WTC11 (cell line): ENCODE data around the gene INPP5F. TPM values are rescaled to one million over a fixed set of nuclear protein-coding genes. Genes with fewer than 3 reads are reported as not detected.

Source experiments
- ATAC-seq: fragments of 200-7000 bp; cut with Tn5 transposase; 2 replicates; pipeline ENCODE4 v1.10.0; 2021; ENCODE audit warnings: mild to moderate bottlenecking, moderate library complexity
- CTCF ChIA-PET: fragments of 300-600 bp; sonication (Branson Sonifier 250); formaldehyde crosslinking; loops from one replicate; lab custom pipeline; 2021; ENCODE audit warnings: antibody characterized with exemption; lab: Charles Lee
- POLR2A ChIA-PET: fragments of 350-600 bp; sonication (Branson Sonifier 250); formaldehyde crosslinking; loops from one replicate; lab custom pipeline; 2021; ENCODE audit warnings: antibody characterized with exemption; lab: Charles Lee
- DNase-seq: peaks from one replicate; pipeline ENCODE4 v3.0.0; 2021; ENCODE audit warnings: low spot score
- H3K27ac Mint-ChIP-seq: 2 replicates; pipeline ENCODE4 v1.8.0; 2021; ENCODE audit warnings: mixed read lengths
- H3K27me3 Mint-ChIP-seq: 2 replicates; pipeline ENCODE4 v1.8.0; 2021; ENCODE audit warnings: low read depth, mild to moderate bottlenecking, moderate library complexity, mixed read lengths
- H3K36me3 Mint-ChIP-seq: 2 replicates; pipeline ENCODE4 v1.8.0; 2021; ENCODE audit warnings: mixed read lengths
- H3K4me1 Mint-ChIP-seq: 2 replicates; pipeline ENCODE4 v1.8.0; 2022; ENCODE audit warnings: mixed read lengths
- H3K4me3 Mint-ChIP-seq: 2 replicates; pipeline ENCODE4 v1.8.0; 2021; ENCODE audit warnings: mild to moderate bottlenecking, moderate library complexity, mixed read lengths
- H3K9me3 Mint-ChIP-seq: 2 replicates; pipeline ENCODE4 v1.8.0; 2021; ENCODE audit warnings: mixed read lengths
- AR ChIP-seq: fragments of 250-450 bp; sonication (Bioruptor Pico); IDR thresholded peaks from 2 replicates; pipeline ENCODE4 v1.9.0; 2021; ENCODE audit warnings: mild to moderate bottlenecking
- ATF3 ChIP-seq: sonication (generic); formaldehyde crosslinking; conservative IDR thresholded peaks from 2 replicates; pipeline ENCODE4 v1.8.1; 2022; ENCODE audit warnings: mild to moderate bottlenecking, missing genetic modification reagents
- CDX4 ChIP-seq: fragments of 250-450 bp; sonication (Bioruptor Pico); IDR thresholded peaks from 2 replicates; pipeline ENCODE4 v1.9.0; 2021; ENCODE audit warnings: moderate library complexity, mild to moderate bottlenecking, inconsistent platforms, borderline replicate concordance
- E2F1 ChIP-seq: sonication (generic); formaldehyde crosslinking; IDR thresholded peaks from 2 replicates; pipeline ENCODE4 v1.8.0; 2022; ENCODE audit warnings: mild to moderate bottlenecking, missing genetic modification reagents
- EMX1 ChIP-seq: fragments of 250-450 bp; sonication (Bioruptor Pico); IDR thresholded peaks from 2 replicates; pipeline ENCODE4 v1.8.0; 2021; ENCODE audit warnings: mild to moderate bottlenecking
- ERG ChIP-seq: fragments of 250-450 bp; sonication (Bioruptor Pico); IDR thresholded peaks from 2 replicates; pipeline ENCODE4 v1.8.0; 2021; ENCODE audit warnings: mild to moderate bottlenecking
- GRHL2 ChIP-seq: fragments of 250-450 bp; sonication (Bioruptor Pico); IDR thresholded peaks from 2 replicates; pipeline ENCODE4 v1.8.0; 2022; ENCODE audit warnings: mild to moderate bottlenecking, moderate library complexity; ENCODE audit not compliant: insufficient replicate concordance, severe bottlenecking
- IRF1 ChIP-seq: sonication (generic); formaldehyde crosslinking; IDR thresholded peaks from 2 replicates; pipeline ENCODE4 v1.8.0; 2023; ENCODE audit warnings: missing genetic modification reagents
- NFATC4 ChIP-seq: fragments of 250-450 bp; sonication (Bioruptor Pico); IDR thresholded peaks from 2 replicates; pipeline ENCODE4 v1.9.0; 2021; ENCODE audit warnings: mild to moderate bottlenecking
- PRRX2 ChIP-seq: fragments of 250-450 bp; sonication (Bioruptor Pico); IDR thresholded peaks from 2 replicates; pipeline ENCODE4 v1.8.0; 2021; ENCODE audit warnings: mild to moderate bottlenecking
- TCF7 ChIP-seq: sonication (generic); formaldehyde crosslinking; IDR thresholded peaks from 2 replicates; pipeline ENCODE4 v1.8.0; 2022; ENCODE audit warnings: mild to moderate bottlenecking, low read depth, missing genetic modification reagents, moderate library complexity
- ZMAT4 ChIP-seq: fragments of 250-450 bp; sonication (Bioruptor Pico); IDR thresholded peaks from 2 replicates; pipeline ENCODE4 v1.9.0; 2021; ENCODE audit warnings: mild to moderate bottlenecking
- ZNF317 ChIP-seq: sonication (generic); formaldehyde crosslinking; IDR thresholded peaks from 2 replicates; pipeline ENCODE4 v1.8.1; 2023; ENCODE audit warnings: low read depth, mild to moderate bottlenecking, moderate library complexity, missing genetic modification reagents, borderline replicate concordance
- ZNF396 ChIP-seq: fragments of 250-450 bp; sonication (Bioruptor Pico); IDR thresholded peaks from 2 replicates; pipeline ENCODE4 v1.8.0; 2021; ENCODE audit warnings: mild to moderate bottlenecking, moderate library complexity, borderline replicate concordance
- ZNF416 ChIP-seq: fragments of 250-450 bp; sonication (Bioruptor Pico); IDR thresholded peaks from 2 replicates; pipeline ENCODE4 v1.9.0; 2021; ENCODE audit warnings: mild to moderate bottlenecking, inconsistent platforms
- ZNF532 ChIP-seq: fragments of 250-450 bp; sonication (Bioruptor Pico); IDR thresholded peaks from 2 replicates; pipeline ENCODE4 v1.9.0; 2021; ENCODE audit warnings: mild to moderate bottlenecking, borderline replicate concordance
- ZSCAN18 ChIP-seq: fragments of 250-450 bp; sonication (Bioruptor Pico); IDR thresholded peaks from 2 replicates; pipeline ENCODE4 v2.1.2; 2022; ENCODE audit warnings: mild to moderate bottlenecking, moderate library complexity
- total RNA-seq: library from RNA; stranded (reverse); gene quantifications from 3 replicates; pipeline ENCODE4 v1.2.3, GENCODE V29; 2021

Gene INPP5F
- total RNA-seq, 1 experiment from 2014 or later = 83.3 TPM

- peaks cover 28% of the 10 kb centered on the region for H3K4me1 Mint-ChIP-seq
- H3K4me3 Mint-ChIP-seq = peak overlapping the region; percentile 82
- ChIA-PET CTCF (interaction anchor here (0.5 to 4.3 kb wide), 29 partner anchors 9 to 489 kb away, joined by 3 to 75 read pairs (median 8); partner anchors contain the start of genes BAG3, INPP5F, MCMBP and SEC23IP), POLR2A (interaction anchor here (0.7 to 2.9 kb wide), 11 partner anchors 19 to 185 kb away, joined by 3 to 49 read pairs (median 4); partner anchors contain the start of genes BAG3 and INPP5F)
- H3K27ac Mint-ChIP-seq = peak overlapping the region; percentile 100
- no peak for DNase-seq
- H3K36me3 Mint-ChIP-seq = no peaks in the 10 kb centered on the region
- TF ChIP-seq GRHL2 (CRISPR knock-in tag) = no peak
- TF ChIP-seq ZNF396 (CRISPR knock-in tag) = peak; percentile 77; the same call in 1 of the 2 replicates
- TF ChIP-seq ERG = peak; percentile 84
- TF ChIP-seq ZNF532 (CRISPR knock-in tag) = peak; percentile 93
- peak; percentile 89 for TF ChIP-seq ZSCAN18
- peak; percentile 86; the same call in 1 of the 2 replicates for TF ChIP-seq EMX1 (CRISPR knock-in tag)
- TF ChIP-seq ZNF416 = no peak
- 0 out of 2 replicates have a peak, but pooled peaks have one; percentile 60 for TF ChIP-seq AR
- no peak for TF ChIP-seq ZNF317
- TF ChIP-seq NFATC4 (CRISPR knock-in tag) = 0 out of 2 replicates have a peak, but pooled peaks have one; percentile 52
- TF ChIP-seq PRRX2 (CRISPR knock-in tag) = 0 out of 2 replicates have a peak, but pooled peaks have one; percentile 48
- ATAC-seq = peak; percentile 1; the same call in 1 of the 2 replicates
- H3K9me3 Mint-ChIP-seq = no peaks in the 10 kb centered on the region
- H3K27me3 Mint-ChIP-seq = no peaks in the 10 kb centered on the region
Measured at GRCh38 chr10:119688033-119688508, 37.8 kb upstream of the INPP5F start.

GRCh38 chr10:119689016-119689580, 36.8 kb upstream of the INPP5F start:
- Mint-ChIP-seq H3K4me3 (peak overlapping the region; percentile 82; the same call in 1 of the 2 replicates), H3K27ac (peak overlapping the region; percentile 100), H3K27me3 (no peaks in the 10 kb centered on the region), H3K4me1 (peaks cover 28% of the 10 kb centered on the region), H3K36me3 (no peaks in the 10 kb centered on the region), H3K9me3 (0 out of 2 replicates have a peak, but pooled peaks cover 3% of the 10 kb centered on the region)
- CTCF ChIA-PET = interaction anchor here (0.6 to 4.3 kb wide), 2 partner anchors 37 to 1582 kb away, joined by 3 to 59 read pairs; partner anchors contain the start of gene INPP5F
- POLR2A ChIA-PET = interaction anchor here (0.9 to 1.5 kb wide), 2 partner anchors 18 to 37 kb away, joined by 3 to 6 read pairs; partner anchors contain the start of gene INPP5F
- ATAC-seq (no peak), DNase-seq (no peak)
- TF ChIP-seq ZMAT4 (CRISPR knock-in tag) (no peak), IRF1 (CRISPR knock-in tag) (no peak), TCF7 (no peak), ATF3 (CRISPR knock-in tag) (no peak), CDX4 (CRISPR knock-in tag) (no peak), E2F1 (no peak)
